ES-I3 (cell line): ENCODE data around the gene SPACA7.
"Not testable (repeated sequence)": the region's sequence is repeated elsewhere in the genome, so short reads cannot be mapped to it uniquely, and the experiment has no call there.

Experiments
- H3K36me3 ChIP-seq: 2 replicates; pipeline ENCODE4 v1.6.1; 2013; ENCODE audit warnings: mild to moderate bottlenecking, low read length, control low read depth, moderate library complexity; ENCODE audit not compliant: insufficient read depth
- H3K4me1 ChIP-seq: 2 replicates; pipeline ENCODE4 v1.6.1; 2013; ENCODE audit warnings: mild to moderate bottlenecking, control low read depth, low read length; ENCODE audit not compliant: insufficient read depth
- H3K9ac ChIP-seq: 2 replicates; pipeline ENCODE4 v1.6.1; 2013; ENCODE audit warnings: low read depth, mild to moderate bottlenecking, low read length, moderate library complexity
- H3K9me3 ChIP-seq: 2 replicates; pipeline ENCODE4 v1.6.1; 2013; ENCODE audit warnings: mild to moderate bottlenecking, low read length, moderate library complexity; ENCODE audit not compliant: control insufficient read depth, insufficient read depth

The SPACA7 gene

GRCh38 chr13:112362021-112362420 lies 14.1 kb upstream of the SPACA7 start:
- no peaks in the 10 kb centered on the region for H3K36me3 ChIP-seq
- H3K9me3 ChIP-seq: peaks cover 4% of the 10 kb centered on the region; the same call in 1 of the 2 replicates
- H3K9ac ChIP-seq: no peak overlapping the region
- no peaks in the 10 kb centered on the region for H3K4me1 ChIP-seq

- H3K9ac ChIP-seq: no peak overlapping the region
- no peaks in the 10 kb centered on the region for H3K4me1 ChIP-seq
- H3K36me3 ChIP-seq: no peaks in the 10 kb centered on the region; the same call in 1 of the 2 replicates
- peaks cover 6% of the 10 kb centered on the region; the same call in 1 of the 2 replicates for H3K9me3 ChIP-seq
Observed at GRCh38 chr13:112363867-112364528, 12.2 kb upstream of the SPACA7 start.

GRCh38 chr13:112366907-112367646 lies 9.1 kb upstream of the SPACA7 start:
- no peak overlapping the region for H3K9ac ChIP-seq
- peaks cover 6% of the 10 kb centered on the region; the same call in 1 of the 2 replicates for H3K9me3 ChIP-seq
- no peaks in the 10 kb centered on the region; the same call in 1 of the 2 replicates for H3K36me3 ChIP-seq
- no peaks in the 10 kb centered on the region for H3K4me1 ChIP-seq

DNA sequence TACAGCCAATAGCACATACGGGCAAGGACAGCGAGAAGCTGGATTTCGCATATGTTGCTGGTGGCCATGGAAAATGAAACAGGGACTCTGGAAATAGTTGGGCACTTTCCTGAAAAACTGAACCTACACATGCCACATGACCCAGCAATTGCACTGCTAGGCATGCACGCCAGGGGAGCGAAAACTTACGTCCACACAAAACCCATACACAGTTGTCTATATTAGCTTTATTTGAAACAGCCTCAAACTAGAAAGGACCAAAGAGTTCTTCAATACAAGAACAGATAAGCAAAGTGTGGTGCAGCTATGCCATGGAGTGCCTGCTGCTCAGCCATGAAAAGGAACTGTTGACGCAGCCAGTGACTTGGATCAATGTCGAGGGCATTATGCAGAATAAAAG lies 7.3 kb upstream of the SPACA7 start:
- Histone ChIP-seq H3K4me1 (no peaks in the 10 kb centered on the region), H3K9ac (no peak overlapping the region), H3K9me3 (peaks cover 6% of the 10 kb centered on the region; the same call in 1 of the 2 replicates), H3K36me3 (no peaks in the 10 kb centered on the region; the same call in 1 of the 2 replicates)

GRCh38 chr13:112370311-112370710 lies 5.8 kb upstream of the SPACA7 start:
- H3K9ac ChIP-seq: no peak overlapping the region
- H3K36me3 ChIP-seq: no peaks in the 10 kb centered on the region; the same call in 1 of the 2 replicates
- H3K9me3 ChIP-seq: peaks cover 6% of the 10 kb centered on the region; the same call in 1 of the 2 replicates
- H3K4me1 ChIP-seq: no peaks in the 10 kb centered on the region

GRCh38 chr13:112374271-112374670 lies 1.9 kb upstream of the SPACA7 start:
- H3K36me3 ChIP-seq: no peaks in the 10 kb centered on the region
- H3K4me1 ChIP-seq: no peaks in the 10 kb centered on the region
- no peaks in the 10 kb centered on the region for H3K9me3 ChIP-seq
- no peak overlapping the region for H3K9ac ChIP-seq

DNA sequence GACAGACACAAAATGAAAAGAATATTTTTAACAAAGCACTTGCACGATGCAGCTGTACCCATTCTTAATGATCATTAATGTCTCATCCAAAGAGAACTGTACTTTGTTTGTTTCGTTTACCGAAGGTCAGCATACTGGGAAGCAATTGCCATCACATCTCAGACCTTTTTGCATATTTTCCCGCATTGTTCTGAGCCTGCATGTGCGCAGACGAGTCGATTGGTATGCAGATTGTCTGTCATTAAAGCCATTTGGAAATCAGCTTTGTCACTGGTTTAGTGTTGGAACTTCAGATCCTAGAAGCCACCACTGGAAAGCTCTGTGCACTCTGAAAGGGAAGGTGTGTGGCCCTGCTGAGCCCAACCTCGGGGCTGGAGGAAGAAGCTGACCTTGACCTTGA lies 15.6 kb downstream of the SPACA7 start:
- no peak overlapping the region for H3K9ac ChIP-seq
- H3K36me3 ChIP-seq: no peaks in the 10 kb centered on the region
- no peaks in the 10 kb centered on the region for H3K4me1 ChIP-seq
- no peaks in the 10 kb centered on the region; the same call in 1 of the 2 replicates for H3K9me3 ChIP-seq

- Histone ChIP-seq H3K9me3 (no peaks in the 10 kb centered on the region; the same call in 1 of the 2 replicates), H3K36me3 (no peaks in the 10 kb centered on the region), H3K9ac (no peak overlapping the region), H3K4me1 (no peaks in the 10 kb centered on the region)
Observed at GRCh38 chr13:112392719-112393118, 16.6 kb downstream of the SPACA7 start.

DNA sequence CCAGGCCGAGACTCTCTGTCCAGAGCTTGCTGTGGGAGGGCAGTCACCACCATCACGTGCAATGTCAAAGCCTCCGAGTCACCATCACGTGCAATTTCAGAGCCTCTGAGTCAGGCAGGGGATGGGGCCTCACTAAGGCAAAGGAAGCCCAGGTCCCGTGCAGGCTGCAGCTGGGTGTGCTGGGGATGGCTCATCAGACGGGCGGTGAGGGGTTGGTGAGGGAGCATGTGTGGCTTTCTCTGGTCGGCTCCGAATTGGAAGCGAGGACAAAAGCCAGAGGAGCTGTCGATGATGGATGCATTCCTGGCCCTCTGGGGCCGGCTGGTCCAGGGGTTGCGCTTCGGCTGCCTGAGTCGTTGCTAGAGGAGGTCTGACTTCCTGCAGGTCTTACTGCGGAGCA lies 18.9 kb downstream of the SPACA7 start:
- H3K9me3 ChIP-seq, H3K36me3 ChIP-seq, H3K9ac ChIP-seq, H3K4me1 ChIP-seq: not testable (repeated sequence)

GRCh38 chr13:112395941-112396340 lies 19.8 kb downstream of the SPACA7 start:
- not testable (repeated sequence) for H3K36me3 ChIP-seq, H3K9me3 ChIP-seq, H3K4me1 ChIP-seq, H3K9ac ChIP-seq

GRCh38 chr13:112397108-112397507 lies 21.0 kb downstream of the SPACA7 start:
- H3K9ac ChIP-seq: no peak overlapping the region
- no peaks in the 10 kb centered on the region for H3K4me1 ChIP-seq
- no peaks in the 10 kb centered on the region for H3K36me3 ChIP-seq
- no peaks in the 10 kb centered on the region for H3K9me3 ChIP-seq

GRCh38 chr13:112398347-112398746 lies 22.2 kb downstream of the SPACA7 start:
- not testable (repeated sequence) for H3K4me1 ChIP-seq, H3K36me3 ChIP-seq, H3K9ac ChIP-seq, H3K9me3 ChIP-seq

DNA sequence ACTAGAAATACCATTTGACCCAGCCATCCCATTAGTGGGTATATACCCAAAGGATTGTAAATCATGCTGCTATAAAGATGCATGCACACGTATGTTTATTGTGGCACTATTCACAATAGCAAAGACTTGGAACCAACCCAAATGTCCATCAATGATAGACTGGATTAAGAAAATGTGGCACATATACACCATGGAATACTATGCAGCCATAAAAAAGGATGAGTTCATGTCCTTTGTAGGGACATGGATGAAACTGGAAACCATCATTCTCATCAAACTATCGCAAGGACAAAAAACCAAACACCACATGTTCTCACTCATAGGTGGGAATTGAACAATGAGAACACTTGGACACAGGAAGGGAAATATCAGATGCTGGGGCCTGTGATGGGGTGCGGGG lies 33.7 kb downstream of the SPACA7 start:
- H3K9me3 ChIP-seq, H3K4me1 ChIP-seq, H3K9ac ChIP-seq, H3K36me3 ChIP-seq: not testable (repeated sequence)

- Histone ChIP-seq H3K9me3 (no peaks in the 10 kb centered on the region; the same call in 1 of the 2 replicates), H3K4me1 (no peaks in the 10 kb centered on the region), H3K36me3 (no peaks in the 10 kb centered on the region), H3K9ac (no peak overlapping the region)
Observed at GRCh38 chr13:112416647-112417046, 40.5 kb downstream of the SPACA7 start.

- Histone ChIP-seq H3K4me1 (no peaks in the 10 kb centered on the region), H3K9ac (no peak overlapping the region), H3K36me3 (no peaks in the 10 kb centered on the region), H3K9me3 (no peaks in the 10 kb centered on the region; the same call in 1 of the 2 replicates)
Observed at GRCh38 chr13:112417079-112417478, 40.9 kb downstream of the SPACA7 start.
